ENCODE data around the gene SHB.

DNA sequence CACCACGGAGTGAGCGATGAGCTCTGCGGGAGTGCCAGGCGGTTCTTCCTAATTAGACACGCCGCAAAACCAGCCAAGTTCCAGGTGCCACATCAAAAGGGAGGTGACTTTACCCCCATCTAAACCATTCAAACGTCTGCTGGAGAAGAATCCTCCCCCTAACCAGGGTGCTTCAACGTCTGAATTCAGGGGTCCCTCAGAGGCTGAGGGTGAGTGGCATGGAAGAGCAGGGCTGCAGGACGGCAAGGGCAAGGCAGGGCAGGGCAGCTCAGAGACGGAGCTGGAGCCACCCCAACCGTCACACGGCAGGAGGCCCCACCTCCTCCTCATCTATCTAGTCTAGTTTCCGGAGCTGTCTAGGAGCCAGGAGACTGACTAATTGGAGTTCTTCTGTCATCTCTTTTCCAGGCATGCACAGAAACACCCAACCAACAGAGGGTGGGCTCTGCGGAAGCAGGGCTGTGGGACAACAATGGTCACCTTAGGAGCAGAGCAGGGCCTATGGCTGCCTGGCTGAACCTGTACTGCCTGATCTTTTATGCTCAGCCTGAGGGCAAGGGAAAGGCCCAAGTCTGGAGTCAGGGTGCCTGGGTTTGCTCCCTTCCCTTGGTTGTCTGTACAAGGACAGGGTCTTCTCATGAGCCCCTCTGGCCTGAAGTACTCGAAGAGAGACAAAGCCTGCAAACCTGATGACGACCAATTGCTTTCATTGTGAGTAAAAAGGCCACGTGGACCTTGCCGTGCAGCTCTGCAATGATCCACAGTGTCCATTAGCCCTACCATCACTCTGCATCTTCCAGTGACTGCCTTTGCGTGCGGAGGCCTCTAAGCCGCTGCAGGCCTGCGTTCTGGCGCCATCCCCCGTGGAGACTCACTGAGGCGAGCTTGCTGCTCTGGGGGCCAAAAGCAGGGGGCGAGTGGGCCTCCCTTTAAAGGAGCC is 84.1 kb downstream of the SHB start:
- TF ChIP-seq EZH2 (IDR thresholded peaks at IDR 0.05; ENCODE audit: borderline replicate concordance) (no peak), EZH2phosphoT487 (IDR thresholded peaks at IDR 0.05; ENCODE audit: low read depth, severe bottlenecking, unreplicated experiment) (no peak)
- TF ChIP-seq, protein P1, sequence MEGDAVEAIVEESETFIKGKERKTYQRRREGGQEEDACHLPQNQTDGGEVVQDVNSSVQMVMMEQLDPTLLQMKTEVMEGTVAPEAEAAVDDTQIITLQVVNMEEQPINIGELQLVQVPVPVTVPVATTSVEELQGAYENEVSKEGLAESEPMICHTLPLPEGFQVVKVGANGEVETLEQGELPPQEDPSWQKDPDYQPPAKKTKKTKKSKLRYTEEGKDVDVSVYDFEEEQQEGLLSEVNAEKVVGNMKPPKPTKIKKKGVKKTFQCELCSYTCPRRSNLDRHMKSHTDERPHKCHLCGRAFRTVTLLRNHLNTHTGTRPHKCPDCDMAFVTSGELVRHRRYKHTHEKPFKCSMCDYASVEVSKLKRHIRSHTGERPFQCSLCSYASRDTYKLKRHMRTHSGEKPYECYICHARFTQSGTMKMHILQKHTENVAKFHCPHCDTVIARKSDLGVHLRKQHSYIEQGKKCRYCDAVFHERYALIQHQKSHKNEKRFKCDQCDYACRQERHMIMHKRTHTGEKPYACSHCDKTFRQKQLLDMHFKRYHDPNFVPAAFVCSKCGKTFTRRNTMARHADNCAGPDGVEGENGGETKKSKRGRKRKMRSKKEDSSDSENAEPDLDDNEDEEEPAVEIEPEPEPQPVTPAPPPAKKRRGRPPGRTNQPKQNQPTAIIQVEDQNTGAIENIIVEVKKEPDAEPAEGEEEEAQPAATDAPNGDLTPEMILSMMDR (IDR thresholded peaks at IDR 0.05; ENCODE audit: poor library complexity), result no peak
